Measurements from ENCODE around the gene STX3. TPM values are rescaled to one million over a fixed set of nuclear protein-coding genes. Genes with fewer than 3 reads are reported as not detected.

The STX3 gene
- 23.2 and 35.7 TPM in 2 replicates for total RNA-seq

DNA sequence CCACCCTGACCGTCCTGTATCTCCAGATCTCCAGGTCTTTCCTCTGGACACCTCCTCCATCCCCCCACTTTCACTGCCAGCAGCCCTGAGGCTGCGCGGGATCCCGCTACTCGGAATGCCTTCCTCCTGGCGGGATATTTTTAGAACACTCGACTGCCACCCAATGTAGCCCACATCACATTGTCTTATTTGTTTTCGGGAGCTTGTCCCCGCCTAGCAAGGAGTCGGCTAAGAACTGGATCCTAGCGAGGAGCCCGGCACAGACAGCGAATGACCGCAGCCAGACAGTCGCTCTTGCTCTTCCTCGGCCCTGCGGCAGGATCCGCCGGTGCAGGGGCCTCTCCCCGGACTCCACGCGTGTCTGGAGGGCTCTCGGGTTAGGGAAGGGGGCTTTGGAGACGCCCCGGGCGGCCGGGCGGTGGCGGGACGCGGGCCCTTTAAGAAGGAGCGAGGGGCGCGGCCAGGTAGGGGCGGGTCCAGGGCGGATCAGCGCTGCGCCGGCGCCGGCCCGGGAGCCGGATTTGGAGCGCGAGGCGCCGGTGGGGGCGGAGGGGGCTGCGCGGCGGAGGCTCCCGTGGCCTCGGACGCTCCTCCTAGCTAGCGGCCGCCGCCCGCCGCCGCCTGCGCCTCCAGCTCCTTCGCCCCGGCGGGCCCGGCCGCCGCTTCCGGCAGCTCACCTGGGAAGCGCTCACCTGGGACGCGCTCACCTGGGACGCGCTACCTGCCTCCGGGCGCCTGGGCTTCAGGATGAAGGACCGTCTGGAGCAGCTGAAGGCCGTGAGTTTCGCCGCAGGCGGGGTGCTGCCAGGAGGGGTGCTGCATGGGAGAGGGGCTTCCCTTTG, at the start of gene STX3:
Gene STX3 (plus strand): TSS at position 518 of the 842 bp plus-strand sequence. CDS start 230 bp downstream, at position 748.

DNA sequence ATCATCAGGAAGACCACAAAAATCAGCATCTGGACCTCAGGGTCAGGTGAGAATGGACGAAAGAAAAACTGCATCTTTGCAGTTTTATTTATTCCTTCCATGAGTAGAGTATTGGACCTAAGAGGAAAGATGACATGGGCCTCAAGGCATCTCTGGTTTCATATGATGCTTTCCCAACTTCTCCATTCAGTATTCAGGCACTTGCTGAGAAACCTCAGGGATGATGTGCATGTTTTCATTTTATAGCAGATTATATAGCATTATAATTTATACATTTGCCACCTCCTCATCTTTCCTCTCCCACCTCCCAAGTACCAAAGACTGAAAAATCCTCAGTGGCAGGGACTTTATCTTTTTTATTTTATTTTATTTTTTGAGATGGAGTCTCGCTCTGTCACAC, 41.4 kb upstream of the STX3 start, which contains the start of gene OR10V1:
Gene OR10V1 (minus strand): TSS at position 101 of the 400 bp plus-strand sequence. CDS start 0 bp downstream, at position 101.

DNA sequence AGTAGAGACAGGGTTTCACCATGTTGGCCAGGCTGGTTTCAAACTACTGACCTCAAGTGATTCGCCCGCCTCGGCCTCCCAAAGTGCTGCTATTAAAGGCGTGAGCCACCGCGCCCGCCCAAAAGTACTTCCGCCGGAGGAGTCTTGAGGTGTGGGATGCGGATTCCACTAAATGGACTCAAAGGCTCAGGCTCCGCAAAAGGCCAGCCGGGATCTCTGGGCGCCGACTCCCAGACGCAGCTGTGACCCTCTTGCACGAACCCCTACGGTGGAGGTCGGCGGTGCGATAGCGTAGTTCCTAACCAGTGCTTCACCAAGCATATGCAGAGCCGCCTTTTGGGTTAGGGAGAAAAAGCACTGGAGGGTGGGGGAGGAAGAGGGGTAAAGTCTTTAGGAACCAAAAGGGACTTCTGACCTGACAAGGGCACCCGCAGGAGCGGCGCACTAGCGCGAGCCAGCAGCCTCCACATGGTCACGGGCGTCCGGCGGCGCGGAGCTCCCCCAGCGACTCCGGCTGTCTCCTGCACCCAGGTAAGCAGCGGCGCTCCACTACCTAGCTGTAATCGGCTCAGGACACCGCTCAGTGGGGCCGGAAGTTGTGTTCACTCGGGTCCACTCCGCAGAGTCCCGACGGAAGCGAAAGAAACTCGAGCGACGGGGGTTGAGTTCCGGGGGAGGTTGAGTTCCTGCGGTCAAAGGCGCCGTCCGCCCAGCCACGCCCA, 55.2 kb downstream of the STX3 start, which contains the start of gene MRPL16:
Gene MRPL16 (minus strand): TSS at position 590 of the 722 bp plus-strand sequence. CDS start 120 bp downstream, at position 470.

DNA sequence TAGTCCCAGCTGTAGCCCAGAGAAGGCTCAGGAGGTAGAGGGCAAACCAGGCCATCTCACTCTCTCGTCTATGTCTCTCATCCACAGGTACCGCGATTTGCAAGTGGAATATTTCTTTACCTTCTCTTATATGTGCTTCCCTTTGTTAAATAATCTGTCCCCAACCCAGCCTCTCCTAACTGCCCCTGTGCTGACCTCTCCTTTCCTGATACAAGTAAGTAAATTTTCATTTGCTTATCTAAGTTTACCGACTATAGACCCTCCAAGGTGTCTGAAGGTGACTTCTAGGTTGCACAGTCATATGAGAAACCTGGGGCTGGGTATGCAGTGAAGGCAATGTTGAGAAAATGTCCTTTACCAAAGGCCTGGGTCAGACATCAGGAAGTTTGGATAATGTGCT, 90.2 kb downstream of the STX3 start, which contains the start of gene CBLIF:
Gene CBLIF (minus strand): TSS at position 101 of the 400 bp plus-strand sequence. CDS start 46 bp downstream, at position 55.

Other genes starting within 250 kb of the STX3 start
- not detected in 2 replicates for gene OR4D9, start 243.8 kb upstream of the STX3 start, total RNA-seq
- gene OSBP, start 139.6 kb upstream of the STX3 start, total RNA-seq = 33.2 and 45.1 TPM in 2 replicates
- 12.4 and 14.9 TPM in 2 replicates for gene PATL1, start 86.3 kb upstream of the STX3 start, total RNA-seq
- gene OR10V1, start 41.5 kb upstream of the STX3 start, total RNA-seq = not detected in 2 replicates
- gene MRPL16, start 55.4 kb downstream of the STX3 start, total RNA-seq = 21.8 and 27.5 TPM in 2 replicates
- gene CBLIF, start 90.1 kb downstream of the STX3 start, total RNA-seq = not detected in 2 replicates
- gene TCN1, start 111.1 kb downstream of the STX3 start, total RNA-seq = 0.11 TPM in 1 of 2 replicates, not detected in the other
- gene OOSP3, start 123.4 kb downstream of the STX3 start, total RNA-seq = not detected in 2 replicates
- gene OOSP1, start 183.1 kb downstream of the STX3 start, total RNA-seq = 0.39 TPM in 1 of 2 replicates, not detected in the other
- gene OOSP4A, start 208.7 kb downstream of the STX3 start, total RNA-seq = not detected in 2 replicates

Measured in placental epithelial cell (primary cell).